H1 (cell line): ENCODE measurements around the gene HACD2. TPM values are rescaled to one million over a fixed set of nuclear protein-coding genes. Genes with fewer than 3 reads are reported as not detected.

Experiments used
- CTCF ChIA-PET: fragments of 300-600 bp; sonication (Branson Sonifier 250); formaldehyde crosslinking; loops from one replicate; lab custom pipeline; 2021; ENCODE audit not compliant: partially characterized antibody; lab: Charles Lee
- POLR2A ChIA-PET: fragments of 300-600 bp; sonication (Branson Sonifier 250); formaldehyde crosslinking; loops from one replicate; lab custom pipeline; 2021; ENCODE audit warnings: inconsistent platforms; ENCODE audit not compliant: partially characterized antibody; lab: Charles Lee
- DNase-seq, 2 experiments: peaks; one replicate each; pipeline versions ENCODE4 v3.0.0 to v3.0.0-alpha.2; 2010 to 2022; ENCODE audit warnings: low spot score in 2 of 2, low read depth in 1 of 2, mixed read lengths in 1 of 2
- FAIRE-seq: peaks from 2 replicates; lab custom pipeline; 2011; peaks lifted over from hg19 to GRCh38; lab: Jason Lieb, UNC
- H2AFZ ChIP-seq: 2 replicates; pipeline ENCODE4 v1.8.1; 2012; ENCODE audit warnings: low read length, inconsistent platforms
- H2AK5ac ChIP-seq: 2 replicates; pipeline ENCODE4 v1.6.1; 2013; ENCODE audit warnings: low read depth, low read length
- H2BK120ac ChIP-seq: replicated peaks from 2 replicates; pipeline ENCODE3; 2013; ENCODE audit warnings: low read depth, low read length, inconsistent platforms
- H2BK12ac ChIP-seq: 2 replicates; pipeline ENCODE4 v1.6.1; 2013; ENCODE audit warnings: low read depth, low read length
- H2BK15ac ChIP-seq: 2 replicates; pipeline ENCODE4 v1.6.1; 2013; ENCODE audit warnings: low read length
- H2BK20ac ChIP-seq: 2 replicates; pipeline ENCODE4 v1.6.1; 2013; ENCODE audit warnings: low read length
- H2BK5ac ChIP-seq: 2 replicates; pipeline ENCODE4 v1.6.1; 2013; ENCODE audit warnings: low read depth, low read length
- H3K14ac ChIP-seq: 2 replicates; pipeline ENCODE4 v1.6.1; 2013; ENCODE audit warnings: inconsistent platforms; ENCODE audit not compliant: insufficient read length
- H3K18ac ChIP-seq: 2 replicates; pipeline ENCODE4 v1.6.1; 2013; ENCODE audit warnings: low read length; ENCODE audit errors: extremely low read depth
- H3K23ac ChIP-seq: 2 replicates; pipeline ENCODE4 v1.6.1; 2013; ENCODE audit warnings: inconsistent platforms; ENCODE audit not compliant: insufficient read length
- H3K23me2 ChIP-seq: 2 replicates; pipeline ENCODE4 v1.6.1; 2013; ENCODE audit warnings: low read depth, low read length
- H3K27ac ChIP-seq: 2 replicates; pipeline ENCODE4 v1.6.1; 2011; ENCODE audit warnings: low read depth, low read length, inconsistent platforms
- H3K27me3 ChIP-seq, 4 experiments: replicated peaks in 1 of 4; 1 replicate in 1 of 4; 2 replicates in 3 of 4; pipeline versions ENCODE4 v1.6.1 to v1.8.1; 2011 to 2013; ENCODE audit warnings: low read length in 3 of 4, mild to moderate bottlenecking in 3 of 4, inconsistent platforms in 2 of 4, mixed read lengths in 2 of 4, moderate library complexity in 1 of 4; ENCODE audit not compliant: control insufficient read depth in 3 of 4, insufficient read depth in 3 of 4; ENCODE audit errors: extremely low read depth in 1 of 4
- H3K36me3 ChIP-seq, 4 experiments: 2 replicates each; pipeline versions ENCODE4 v1.6.1 to v1.8.1; 2011 to 2013; ENCODE audit warnings: mild to moderate bottlenecking in 4 of 4, low read length in 3 of 4, moderate library complexity in 2 of 4, control low read depth in 1 of 4, inconsistent platforms in 1 of 4; ENCODE audit not compliant: insufficient read depth in 4 of 4, control insufficient read depth in 2 of 4
- H3K4ac ChIP-seq: replicated peaks from 2 replicates; pipeline ENCODE3; 2013; ENCODE audit warnings: low read length, low read depth, mixed read lengths, inconsistent platforms; ENCODE audit not compliant: insufficient read length
- H3K4me1 ChIP-seq, 4 experiments: replicated peaks in 1 of 4; 1 replicate in 1 of 4; 2 replicates in 3 of 4; pipeline versions ENCODE4 v1.6.1 to v1.8.1; 2011 to 2013; ENCODE audit warnings: low read length in 3 of 4, inconsistent platforms in 2 of 4, mixed read lengths in 1 of 4; ENCODE audit not compliant: insufficient read depth in 4 of 4, control insufficient read depth in 3 of 4
- H3K4me2 ChIP-seq, 2 experiments: 2 replicates each; pipeline versions ENCODE4 v1.6.1 to v1.8.1; 2011 to 2013; ENCODE audit warnings: low read depth in 2 of 2, low read length in 2 of 2, control low read depth in 1 of 2, inconsistent platforms in 1 of 2, mild to moderate bottlenecking in 1 of 2; ENCODE audit not compliant: insufficient read depth in 1 of 2
- H3K4me3 ChIP-seq, 4 experiments: fragments of 200-600, 300-600 bp in 1 of 4; sonication (generic), shearing (Covaris generic), sonication (Bioruptor Twin) in 1 of 4; 2 replicates each; pipeline versions ENCODE4 v1.5.1 to v1.8.1; 2011 to 2016; ENCODE audit warnings: low read length in 4 of 4, low read depth in 3 of 4, control low read depth in 2 of 4, inconsistent platforms in 2 of 4, mild to moderate bottlenecking in 2 of 4, mixed read lengths in 1 of 4, moderate library complexity in 1 of 4; ENCODE audit not compliant: insufficient read depth in 2 of 4; ENCODE audit errors: extremely low read depth in 1 of 4
- H3K56ac ChIP-seq: replicated peaks from 2 replicates; pipeline ENCODE3; 2013; ENCODE audit warnings: low read depth, mild to moderate bottlenecking, mixed read lengths, low read length, inconsistent platforms; ENCODE audit not compliant: insufficient read length
- H3K79me1 ChIP-seq: 2 replicates; pipeline ENCODE4 v1.6.1; 2013; ENCODE audit warnings: low read depth, low read length, control low read depth
- H3K79me2 ChIP-seq, 2 experiments: 2 replicates each; pipeline versions ENCODE4 v1.6.1 to v1.8.1; 2012 to 2013; ENCODE audit warnings: low read length in 2 of 2, mild to moderate bottlenecking in 2 of 2, inconsistent platforms in 1 of 2; ENCODE audit not compliant: insufficient read depth in 2 of 2, control insufficient read depth in 1 of 2
- H3K9ac ChIP-seq, 4 experiments: replicated peaks in 1 of 4; 1 replicate in 1 of 4; 2 replicates in 3 of 4; pipeline versions ENCODE4 v1.6.1 to v1.8.1; 2011 to 2013; ENCODE audit warnings: low read depth in 3 of 4, low read length in 3 of 4, control low read depth in 2 of 4, mild to moderate bottlenecking in 2 of 4, moderate library complexity in 2 of 4, inconsistent platforms in 1 of 4; ENCODE audit errors: extremely low read depth in 1 of 4
- H3K9me3 ChIP-seq, 2 experiments: 2 replicates each; pipeline versions ENCODE4 v1.6.1 to v1.8.1; 2012 to 2013; ENCODE audit warnings: mild to moderate bottlenecking in 2 of 2, moderate library complexity in 2 of 2, control low read depth in 1 of 2, inconsistent platforms in 1 of 2, low read depth in 1 of 2, low read length in 1 of 2, mixed read lengths in 1 of 2; ENCODE audit not compliant: insufficient read depth in 2 of 2
- H4K20me1 ChIP-seq, 2 experiments: replicated peaks in 1 of 2; 2 replicates each; pipeline versions ENCODE3 to v1.8.1; 2011 to 2013; ENCODE audit warnings: inconsistent platforms in 2 of 2, low read length in 2 of 2, mild to moderate bottlenecking in 1 of 2; ENCODE audit not compliant: insufficient read depth in 2 of 2, control insufficient read depth in 1 of 2
- H4K5ac ChIP-seq: 2 replicates; pipeline ENCODE4 v1.6.1; 2013; ENCODE audit warnings: low read length, low read depth, mixed read lengths, inconsistent platforms; ENCODE audit not compliant: insufficient read length
- H4K8ac ChIP-seq: 2 replicates; pipeline ENCODE4 v1.8.0; 2013; ENCODE audit warnings: mild to moderate bottlenecking, moderate library complexity, low read length, inconsistent platforms; ENCODE audit not compliant: insufficient read depth; ENCODE audit errors: extremely low read depth
- H4K91ac ChIP-seq: replicated peaks from 2 replicates; pipeline ENCODE3; 2013; ENCODE audit warnings: low read length, mixed read lengths, inconsistent platforms; ENCODE audit not compliant: insufficient read length
- RAD21 ChIP-seq, 2 experiments: IDR thresholded peaks in 1 of 2; conservative IDR thresholded peaks in 1 of 2; 2 replicates each; pipeline ENCODE4 v1.6.1; 2011; ENCODE audit warnings: low read depth in 2 of 2, low read length in 2 of 2, improper control_type of control experiment in 1 of 2, inconsistent platforms in 1 of 2, mild to moderate bottlenecking in 1 of 2, moderate library complexity in 1 of 2
- RXRA ChIP-seq: IDR thresholded peaks from 2 replicates; pipeline ENCODE4 v1.6.1; 2011; ENCODE audit warnings: low read depth, mild to moderate bottlenecking, low read length, moderate library complexity; ENCODE audit not compliant: insufficient read depth
- WGBS, 2 experiments: shearing (Covaris generic) in 1 of 2; methylation state at CpG; one replicate each; pipeline versions ENCODE4 v1.1.6 to v1.1.7; 2013 to 2015; ENCODE audit warnings: low lambda C conversion rate in 2 of 2, mixed read lengths in 2 of 2, inconsistent platforms in 1 of 2, low coverage in 1 of 2, missing lambda C conversion rate in 1 of 2; ENCODE audit not compliant: insufficient replicate concordance in 2 of 2, insufficient coverage in 1 of 2, insufficient read length in 1 of 2; ENCODE audit errors: extremely low coverage in 1 of 2, missing lambda C conversion rate in 1 of 2; 5-methylcytosine and 5-hydroxymethylcytosine counted together
- polyA plus RNA-seq, 7 experiments: library from polyadenylated mRNA; depleted of rRNA in 3 of 7; stranded (reverse) in 5 of 7; unstranded in 2 of 7; fragments of >200 nt in 5 of 7; fragments of 200-250 nt in 2 of 7; gene quantifications; 1 replicate in 5 of 7; 2 replicates in 1 of 7; 4 replicates in 1 of 7; pipeline versions ENCODE4 v1.2.1 to v1.2.3, GENCODE V29; 2011 to 2013; ENCODE audit warnings: missing spikeins in 2 of 7, mixed read lengths in 2 of 7
- total RNA-seq: library from RNA; stranded (reverse); fragmentation: NEBNext Ultra II Directional; extraction: Animal tissue kit (Norgen Biotek cat#: 25700); gene quantifications from 2 replicates; pipeline ENCODE4 v1.2.1, GENCODE V29; 2021
- TF ChIP-seq, protein P1 (sequence below), 3 experiments: IDR thresholded peaks; 1 replicate in 2 of 3; 2 replicates in 1 of 3; pipeline versions ENCODE4 v1.5.1 to v1.6.1; 2011; ENCODE audit warnings: low read length in 3 of 3, mild to moderate bottlenecking in 3 of 3, inconsistent platforms in 2 of 3, low read depth in 1 of 3, moderate library complexity in 1 of 3; ENCODE audit not compliant: insufficient read depth in 1 of 3; ENCODE audit errors: control extremely low read depth in 1 of 3

Gene HACD2
- total and polyA plus RNA-seq, 2 of the 8 experiments (the other 6 are each of a cell fraction or from before 2014, with no cell fraction given), result 24.9 to 31.2 TPM

DNA sequence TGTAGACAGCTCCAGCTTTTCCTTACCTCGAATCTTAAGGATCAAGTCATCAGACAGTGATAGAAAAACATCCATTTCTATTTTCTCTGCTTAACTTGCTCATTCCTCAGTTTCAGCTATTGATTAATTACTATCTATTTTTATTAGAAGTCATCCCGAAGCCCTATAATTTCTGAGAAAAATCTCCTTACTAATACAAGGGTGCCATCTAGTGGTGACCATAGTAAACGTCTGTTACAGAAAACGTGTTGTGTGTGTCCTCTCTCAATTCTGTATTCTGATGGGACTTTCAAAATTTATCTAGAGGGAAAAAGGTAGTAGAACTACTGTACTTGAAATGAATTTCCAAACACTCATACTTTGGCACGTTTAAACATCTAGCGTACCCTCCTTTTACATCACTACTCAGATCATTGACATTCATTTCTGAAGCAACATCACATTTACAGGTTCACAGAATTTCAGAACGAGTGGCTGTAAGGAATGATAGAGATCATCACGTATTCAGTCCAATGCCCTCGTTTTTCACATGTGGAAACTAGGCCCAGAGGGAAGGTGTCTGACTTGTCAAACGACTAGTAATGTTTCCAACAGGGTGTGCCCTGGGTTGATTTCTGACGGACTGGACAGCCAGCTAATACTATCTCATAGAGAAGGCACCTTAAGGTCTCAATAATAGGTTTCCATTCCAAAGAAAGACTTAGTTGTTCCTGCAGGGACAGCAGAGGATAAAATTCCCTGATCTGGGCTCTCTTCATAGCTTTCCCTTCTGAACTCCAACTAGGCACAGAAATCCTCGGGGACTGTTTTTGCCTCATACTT is 25.6 kb downstream of the HACD2 start:
- Histone ChIP-seq H2BK120ac (no peak overlapping the region), H3K27ac (no peak overlapping the region), H4K8ac (no peak overlapping the region), H3K4me3 (no peak overlapping the region), H3K14ac (no peak overlapping the region), H4K91ac (no peak overlapping the region), H3K4me2 (no peak overlapping the region), H3K27me3 (no peaks in the 10 kb centered on the region), H3K23me2 (no peaks in the 10 kb centered on the region), H4K5ac (no peak overlapping the region), H3K9me3 (peaks cover 5 to 9% of the 10 kb centered on the region in 2 experiments; a peak in 2 of 4 replicates), H2BK5ac (no peak overlapping the region), H3K36me3 (no peaks in the 10 kb centered on the region), H2BK20ac (no peak overlapping the region), H3K18ac (no peak overlapping the region), H4K20me1 (peaks cover 0 to 3% of the 10 kb centered on the region in 2 experiments), H3K9ac (no peak overlapping the region), H3K23ac (no peak overlapping the region), H3K79me1 (no peaks in the 10 kb centered on the region), H2AK5ac (no peak overlapping the region), H2BK15ac (no peak overlapping the region), H3K4me1 (no peaks in the 10 kb centered on the region), H3K79me2 (no peaks in the 10 kb centered on the region), H2AFZ (no peak overlapping the region), H3K4ac (no peak overlapping the region), H2BK12ac (no peak overlapping the region)
- CTCF ChIA-PET, result interaction anchor here (0.7 to 4.6 kb wide), 56 partner anchors 7 to 1465 kb away, joined by 3 to 23 read pairs (median 4); partner anchors contain the start of gene HACD2
- FAIRE-seq (no peak), DNase-seq (no peak)
- POLR2A ChIA-PET, result no interaction called here
- 48% methylated on average over 12 of the region's 12 CpGs; no CpG with 5 or more reads in 1 of the 2 experiments for WGBS, 2 experiments
- TF ChIP-seq RXRA, result no peak
- peak; percentile 66 to 67 for TF ChIP-seq RAD21 (IDR thresholded peaks at IDR 0.05 in 1 of 2, conservative IDR thresholded peaks at IDR 0.05 in 1 of 2; ENCODE audit: low read depth in 2 of 2, low read length in 2 of 2)
- TF ChIP-seq, protein P1, sequence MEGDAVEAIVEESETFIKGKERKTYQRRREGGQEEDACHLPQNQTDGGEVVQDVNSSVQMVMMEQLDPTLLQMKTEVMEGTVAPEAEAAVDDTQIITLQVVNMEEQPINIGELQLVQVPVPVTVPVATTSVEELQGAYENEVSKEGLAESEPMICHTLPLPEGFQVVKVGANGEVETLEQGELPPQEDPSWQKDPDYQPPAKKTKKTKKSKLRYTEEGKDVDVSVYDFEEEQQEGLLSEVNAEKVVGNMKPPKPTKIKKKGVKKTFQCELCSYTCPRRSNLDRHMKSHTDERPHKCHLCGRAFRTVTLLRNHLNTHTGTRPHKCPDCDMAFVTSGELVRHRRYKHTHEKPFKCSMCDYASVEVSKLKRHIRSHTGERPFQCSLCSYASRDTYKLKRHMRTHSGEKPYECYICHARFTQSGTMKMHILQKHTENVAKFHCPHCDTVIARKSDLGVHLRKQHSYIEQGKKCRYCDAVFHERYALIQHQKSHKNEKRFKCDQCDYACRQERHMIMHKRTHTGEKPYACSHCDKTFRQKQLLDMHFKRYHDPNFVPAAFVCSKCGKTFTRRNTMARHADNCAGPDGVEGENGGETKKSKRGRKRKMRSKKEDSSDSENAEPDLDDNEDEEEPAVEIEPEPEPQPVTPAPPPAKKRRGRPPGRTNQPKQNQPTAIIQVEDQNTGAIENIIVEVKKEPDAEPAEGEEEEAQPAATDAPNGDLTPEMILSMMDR (IDR thresholded peaks at IDR 0.05; ENCODE audit: control extremely low read depth in 1 of 3, insufficient read depth in 1 of 3, low read depth in 1 of 3, low read length in 3 of 3), result peak in 2 of 3 experiments; percentile 35 to 59; a peak in 2 of 4 replicates
- TF ChIP-seq, all 59 proteins: peak for 2
- no peak overlapping the region for H3K56ac ChIP-seq
